ENCODE measurements around the gene MAPT.

MAPT gene

GRCh38 chr17:45888392-45888791 lies 6.0 kb upstream of the MAPT start:
- H3K4me1 ChIP-seq (ENCODE audit: control insufficient read depth, insufficient read depth, low read length): no peaks in the 10 kb centered on the region
- no peak overlapping the region for H3K9ac ChIP-seq (ENCODE audit: low read depth, low read length)
- no peaks in the 10 kb centered on the region for H3K9me3 ChIP-seq (ENCODE audit: control insufficient read depth, insufficient read depth, low read length)
- H3K36me3 ChIP-seq (ENCODE audit: control insufficient read depth, insufficient read depth, low read length): no peaks in the 10 kb centered on the region
- H3K4me3 ChIP-seq (ENCODE audit: low read depth, low read length): no peak overlapping the region
- peaks cover 15% of the 10 kb centered on the region for H3K27me3 ChIP-seq (ENCODE audit: control insufficient read depth, insufficient read depth, low read length)

- Histone ChIP-seq H3K36me3 (ENCODE audit: control insufficient read depth, insufficient read depth, low read length) (no peaks in the 10 kb centered on the region), H3K27me3 (ENCODE audit: control insufficient read depth, insufficient read depth, low read length) (peaks cover 18% of the 10 kb centered on the region), H3K9me3 (ENCODE audit: control insufficient read depth, insufficient read depth, low read length) (no peaks in the 10 kb centered on the region), H3K9ac (ENCODE audit: low read depth, low read length) (no peak overlapping the region), H3K4me1 (ENCODE audit: control insufficient read depth, insufficient read depth, low read length) (no peaks in the 10 kb centered on the region), H3K4me3 (ENCODE audit: low read depth, low read length) (no peak overlapping the region)
Observed at GRCh38 chr17:45889579-45889978, 4.8 kb upstream of the MAPT start.

- Histone ChIP-seq H3K27me3 (ENCODE audit: control insufficient read depth, insufficient read depth, low read length) (peaks cover 57% of the 10 kb centered on the region), H3K4me1 (ENCODE audit: control insufficient read depth, insufficient read depth, low read length) (no peaks in the 10 kb centered on the region), H3K9me3 (ENCODE audit: control insufficient read depth, insufficient read depth, low read length) (no peaks in the 10 kb centered on the region), H3K4me3 (ENCODE audit: low read depth, low read length) (peak overlapping the region; percentile 55), H3K9ac (ENCODE audit: low read depth, low read length) (peak overlapping the region; percentile 83), H3K36me3 (ENCODE audit: control insufficient read depth, insufficient read depth, low read length) (no peaks in the 10 kb centered on the region)
Observed at GRCh38 chr17:45893725-45894021, 681 bp upstream of the MAPT start.

- H3K4me1 ChIP-seq (ENCODE audit: control insufficient read depth, insufficient read depth, low read length): no peaks in the 10 kb centered on the region
- H3K4me3 ChIP-seq (ENCODE audit: low read depth, low read length): peak overlapping the region; percentile 65
- no peak overlapping the region for H3K9ac ChIP-seq (ENCODE audit: low read depth, low read length)
- peaks cover 75% of the 10 kb centered on the region for H3K27me3 ChIP-seq (ENCODE audit: control insufficient read depth, insufficient read depth, low read length)
- no peaks in the 10 kb centered on the region for H3K9me3 ChIP-seq (ENCODE audit: control insufficient read depth, insufficient read depth, low read length)
- no peaks in the 10 kb centered on the region for H3K36me3 ChIP-seq (ENCODE audit: control insufficient read depth, insufficient read depth, low read length)
Observed at GRCh38 chr17:45895304-45895968, 1.1 kb downstream of the MAPT start.

- Histone ChIP-seq H3K9ac (ENCODE audit: low read depth, low read length) (no peak overlapping the region), H3K9me3 (ENCODE audit: control insufficient read depth, insufficient read depth, low read length) (no peaks in the 10 kb centered on the region), H3K36me3 (ENCODE audit: control insufficient read depth, insufficient read depth, low read length) (no peaks in the 10 kb centered on the region), H3K4me3 (ENCODE audit: low read depth, low read length) (peak overlapping the region; percentile 65), H3K27me3 (ENCODE audit: control insufficient read depth, insufficient read depth, low read length) (peaks cover 82% of the 10 kb centered on the region), H3K4me1 (ENCODE audit: control insufficient read depth, insufficient read depth, low read length) (no peaks in the 10 kb centered on the region)
Observed at GRCh38 chr17:45895969-45896785, 1.8 kb downstream of the MAPT start.

- H3K9me3 ChIP-seq (ENCODE audit: control insufficient read depth, insufficient read depth, low read length): no peaks in the 10 kb centered on the region
- peak overlapping the region; percentile 65 for H3K4me3 ChIP-seq (ENCODE audit: low read depth, low read length)
- no peak overlapping the region for H3K9ac ChIP-seq (ENCODE audit: low read depth, low read length)
- no peaks in the 10 kb centered on the region for H3K36me3 ChIP-seq (ENCODE audit: control insufficient read depth, insufficient read depth, low read length)
- no peaks in the 10 kb centered on the region for H3K4me1 ChIP-seq (ENCODE audit: control insufficient read depth, insufficient read depth, low read length)
- H3K27me3 ChIP-seq (ENCODE audit: control insufficient read depth, insufficient read depth, low read length): peaks cover 79% of the 10 kb centered on the region
Observed at GRCh38 chr17:45896803-45897693, 2.7 kb downstream of the MAPT start.

GRCh38 chr17:45900136-45900535 lies 5.8 kb downstream of the MAPT start:
- Histone ChIP-seq H3K4me1 (ENCODE audit: control insufficient read depth, insufficient read depth, low read length) (no peaks in the 10 kb centered on the region), H3K4me3 (ENCODE audit: low read depth, low read length) (no peak overlapping the region), H3K9me3 (ENCODE audit: control insufficient read depth, insufficient read depth, low read length) (no peaks in the 10 kb centered on the region), H3K36me3 (ENCODE audit: control insufficient read depth, insufficient read depth, low read length) (no peaks in the 10 kb centered on the region), H3K27me3 (ENCODE audit: control insufficient read depth, insufficient read depth, low read length) (peaks cover 63% of the 10 kb centered on the region), H3K9ac (ENCODE audit: low read depth, low read length) (no peak overlapping the region)

GRCh38 chr17:45900723-45901415 lies 6.5 kb downstream of the MAPT start:
- H3K27me3 ChIP-seq (ENCODE audit: control insufficient read depth, insufficient read depth, low read length): peaks cover 55% of the 10 kb centered on the region
- H3K9me3 ChIP-seq (ENCODE audit: control insufficient read depth, insufficient read depth, low read length): no peaks in the 10 kb centered on the region

GRCh38 chr17:45902892-45903346 lies 8.6 kb downstream of the MAPT start:
- no peaks in the 10 kb centered on the region for H3K9me3 ChIP-seq (ENCODE audit: control insufficient read depth, insufficient read depth, low read length)
- H3K27me3 ChIP-seq (ENCODE audit: control insufficient read depth, insufficient read depth, low read length): peaks cover 35% of the 10 kb centered on the region
- H3K4me3 ChIP-seq (ENCODE audit: low read depth, low read length): no peak overlapping the region
- H3K36me3 ChIP-seq (ENCODE audit: control insufficient read depth, insufficient read depth, low read length): no peaks in the 10 kb centered on the region
- no peak overlapping the region for H3K9ac ChIP-seq (ENCODE audit: low read depth, low read length)
- peaks cover 3% of the 10 kb centered on the region for H3K4me1 ChIP-seq (ENCODE audit: control insufficient read depth, insufficient read depth, low read length)

More at GRCh38 chr17:45900723-45901415, 6.5 kb downstream of the MAPT start:
- Histone ChIP-seq H3K36me3 (ENCODE audit: control insufficient read depth, insufficient read depth, low read length) (no peaks in the 10 kb centered on the region), H3K9ac (ENCODE audit: low read depth, low read length) (no peak overlapping the region), H3K4me1 (ENCODE audit: control insufficient read depth, insufficient read depth, low read length) (no peaks in the 10 kb centered on the region), H3K4me3 (ENCODE audit: low read depth, low read length) (no peak overlapping the region)

- Histone ChIP-seq H3K4me3 (ENCODE audit: low read depth, low read length) (no peak overlapping the region), H3K9ac (ENCODE audit: low read depth, low read length) (no peak overlapping the region), H3K9me3 (ENCODE audit: control insufficient read depth, insufficient read depth, low read length) (no peaks in the 10 kb centered on the region), H3K27me3 (ENCODE audit: control insufficient read depth, insufficient read depth, low read length) (peaks cover 15% of the 10 kb centered on the region), H3K36me3 (ENCODE audit: control insufficient read depth, insufficient read depth, low read length) (no peaks in the 10 kb centered on the region), H3K4me1 (ENCODE audit: control insufficient read depth, insufficient read depth, low read length) (peaks cover 7% of the 10 kb centered on the region)
Observed at GRCh38 chr17:45904866-45905265, 10.5 kb downstream of the MAPT start.

GRCh38 chr17:45905814-45906213 lies 11.5 kb downstream of the MAPT start:
- Histone ChIP-seq H3K36me3 (ENCODE audit: control insufficient read depth, insufficient read depth, low read length) (no peaks in the 10 kb centered on the region), H3K27me3 (ENCODE audit: control insufficient read depth, insufficient read depth, low read length) (peaks cover 6% of the 10 kb centered on the region), H3K9ac (ENCODE audit: low read depth, low read length) (no peak overlapping the region)

More at GRCh38 chr17:45905814-45906213, 11.5 kb downstream of the MAPT start:
- no peak overlapping the region for H3K4me3 ChIP-seq (ENCODE audit: low read depth, low read length)
- H3K9me3 ChIP-seq (ENCODE audit: control insufficient read depth, insufficient read depth, low read length): no peaks in the 10 kb centered on the region
- H3K4me1 ChIP-seq (ENCODE audit: control insufficient read depth, insufficient read depth, low read length): peaks cover 7% of the 10 kb centered on the region

All from iPS-15b (cell line).